ACHN (cell line): Measurements from ENCODE around the gene CYBA.
A peak's percentile ranks its signal among the peaks of the same experiment; 100 is the strongest.

Experiments used
- DNase-seq: peaks from one replicate; pipeline ENCODE4 v3.0.0-alpha.2; 2015
- in situ Hi-C: cut with HindIII; loops from 2 replicates; pipeline ENCODE4 v1.10.0; 2017; ENCODE audit warnings: low sequenced_read_pairs, low pct_ligation_motif_present, low pct_unique_long_range_greater_than_20kb

CYBA gene

GRCh38 chr16:88606148-88606757 is 44.6 kb downstream of the CYBA start:
- DNase-seq = peak; percentile 10
- in situ Hi-C loops = no loop called here

GRCh38 chr16:88605186-88606147 is 45.4 kb downstream of the CYBA start:
- in situ Hi-C loops = no loop called here
- DNase-seq = no peak

GRCh38 chr16:88602091-88602490 is 48.8 kb downstream of the CYBA start:
- in situ Hi-C loops = no loop called here
- DNase-seq = no peak

- in situ Hi-C loops = no loop called here
- no peak for DNase-seq
Measured at GRCh38 chr16:88601313-88602036, 49.4 kb downstream of the CYBA start.

- DNase-seq = no peak
- in situ Hi-C loops = no loop called here
Measured at GRCh38 chr16:88600539-88600896, 50.3 kb downstream of the CYBA start.

GRCh38 chr16:88599825-88600538 is 50.9 kb downstream of the CYBA start:
- in situ Hi-C loops = no loop called here
- peak; percentile 34 for DNase-seq

- in situ Hi-C loops = no loop called here
Measured at GRCh38 chr16:88599092-88599733, 51.6 kb downstream of the CYBA start.

GRCh38 chr16:88597856-88598491 is 52.9 kb downstream of the CYBA start:
- in situ Hi-C loops = no loop called here
- no peak for DNase-seq

More at GRCh38 chr16:88599092-88599733, 51.6 kb downstream of the CYBA start:
- no peak for DNase-seq

GRCh38 chr16:88596483-88596882 is 54.4 kb downstream of the CYBA start:
- in situ Hi-C loops = no loop called here
- no peak for DNase-seq

GRCh38 chr16:88595921-88596320 is 54.9 kb downstream of the CYBA start:
- in situ Hi-C loops = no loop called here
- no peak for DNase-seq

GRCh38 chr16:88595101-88595500 is 55.8 kb downstream of the CYBA start:
- no peak for DNase-seq
- in situ Hi-C loops = no loop called here

- in situ Hi-C loops = no loop called here
- no peak for DNase-seq
Measured at GRCh38 chr16:88593910-88594309, 56.9 kb downstream of the CYBA start.

GRCh38 chr16:88593489-88593888 is 57.4 kb downstream of the CYBA start:
- DNase-seq = no peak
- in situ Hi-C loops = no loop called here
